ENCODE data around the gene CCDC57.
A peak's percentile ranks its signal among the peaks of the same experiment; 100 is the strongest.

Gene CCDC57

GRCh38 chr17:82058230-82058854, 154.3 kb downstream of the CCDC57 start:
- DNase-seq, result no peak

DNA sequence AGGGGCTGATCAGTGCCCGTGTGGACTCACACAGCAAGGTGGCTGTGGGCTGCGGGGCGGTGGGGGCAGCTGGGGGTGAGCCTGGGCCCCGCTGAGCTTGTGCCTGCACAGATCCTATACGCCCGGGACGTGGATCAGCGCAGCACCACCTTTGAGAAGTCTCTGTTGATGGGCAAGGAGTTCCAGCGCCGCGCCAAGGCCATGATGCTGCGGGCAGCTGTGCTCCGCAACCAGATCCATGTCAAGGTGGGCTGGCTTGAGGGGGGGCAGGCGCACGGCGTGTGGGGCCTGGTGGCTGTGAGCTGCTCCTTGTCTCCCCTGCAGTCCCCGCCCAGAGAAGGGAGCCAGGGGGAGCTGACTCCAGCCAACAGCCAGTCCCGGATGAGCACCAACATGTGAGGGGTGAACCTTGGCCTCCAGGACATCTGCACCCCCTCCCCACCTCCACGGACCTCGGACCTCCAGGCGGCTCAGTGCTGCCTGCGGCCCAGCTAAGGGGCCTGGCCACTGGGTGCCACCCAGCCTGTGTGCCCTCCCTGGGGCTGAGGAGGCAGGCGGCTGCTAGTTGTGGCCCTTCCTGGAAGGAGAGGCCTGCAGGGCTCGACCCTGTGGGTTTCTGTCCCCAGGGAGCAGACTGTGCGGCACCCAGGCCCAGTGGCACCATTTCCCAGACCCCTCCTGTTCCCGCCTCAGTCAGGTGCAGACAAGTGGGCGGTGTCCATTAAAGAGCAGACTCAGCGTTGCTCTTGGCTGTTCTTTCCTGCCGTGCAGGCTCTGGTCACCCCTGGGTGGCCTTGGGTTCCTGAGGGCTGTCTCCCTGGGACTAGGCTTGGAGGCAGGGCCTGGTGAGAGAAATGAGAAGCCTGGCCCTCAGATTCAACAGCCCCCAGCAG, 155.7 kb downstream of the CCDC57 start:
- no peak for DNase-seq

GRCh38 chr17:82055965-82056728, 156.5 kb downstream of the CCDC57 start:
- no peak for DNase-seq

DNA sequence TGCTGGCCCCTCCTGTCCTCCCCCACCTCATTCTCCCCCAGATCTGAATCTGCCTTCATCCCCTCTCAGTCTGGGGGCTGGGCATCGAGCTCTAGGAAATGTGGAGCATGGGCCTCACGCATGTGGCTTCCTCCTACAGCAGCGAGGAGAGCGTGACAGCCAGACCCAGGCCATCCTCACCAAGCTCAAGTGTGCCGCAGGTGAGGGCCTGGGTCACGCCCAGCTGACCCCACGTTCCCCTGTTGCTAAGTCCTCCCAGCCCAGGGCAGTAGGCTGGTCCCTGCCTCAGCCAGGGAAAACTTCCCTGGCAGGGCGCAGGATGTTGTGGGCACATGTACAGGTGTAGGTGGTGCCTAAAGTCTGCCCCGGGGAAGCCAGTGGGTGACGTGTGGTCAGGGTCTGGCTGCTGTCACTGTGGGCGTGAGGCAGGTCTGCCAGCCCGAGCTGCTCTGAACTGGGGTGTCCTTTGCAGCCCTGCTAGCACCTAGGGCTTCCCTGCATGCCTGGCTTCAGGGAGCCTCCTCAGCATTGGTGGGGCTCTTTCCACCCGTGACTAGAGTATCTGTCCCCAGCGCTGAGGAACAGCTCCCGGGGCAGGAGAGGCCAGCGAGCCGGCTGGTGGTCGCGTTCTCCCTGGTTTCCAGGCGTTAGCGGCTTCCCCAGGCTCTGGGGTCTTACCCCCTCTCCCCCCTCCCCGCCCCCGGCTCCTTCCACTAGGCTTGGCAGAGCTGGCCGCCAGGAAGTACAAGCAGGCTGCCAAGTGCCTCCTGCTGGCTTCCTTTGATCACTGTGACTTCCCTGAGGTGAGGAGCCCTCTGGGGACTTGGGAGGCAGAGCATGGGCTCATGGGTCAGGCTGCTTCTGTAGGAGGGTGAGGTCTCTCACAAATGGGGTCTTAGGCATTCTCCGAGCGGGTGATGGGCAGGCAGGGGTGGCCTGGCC, 157.3 kb downstream of the CCDC57 start:
- DNase-seq, result no peak

GRCh38 chr17:82054351-82055022, 158.2 kb downstream of the CCDC57 start:
- no peak for DNase-seq

DNA sequence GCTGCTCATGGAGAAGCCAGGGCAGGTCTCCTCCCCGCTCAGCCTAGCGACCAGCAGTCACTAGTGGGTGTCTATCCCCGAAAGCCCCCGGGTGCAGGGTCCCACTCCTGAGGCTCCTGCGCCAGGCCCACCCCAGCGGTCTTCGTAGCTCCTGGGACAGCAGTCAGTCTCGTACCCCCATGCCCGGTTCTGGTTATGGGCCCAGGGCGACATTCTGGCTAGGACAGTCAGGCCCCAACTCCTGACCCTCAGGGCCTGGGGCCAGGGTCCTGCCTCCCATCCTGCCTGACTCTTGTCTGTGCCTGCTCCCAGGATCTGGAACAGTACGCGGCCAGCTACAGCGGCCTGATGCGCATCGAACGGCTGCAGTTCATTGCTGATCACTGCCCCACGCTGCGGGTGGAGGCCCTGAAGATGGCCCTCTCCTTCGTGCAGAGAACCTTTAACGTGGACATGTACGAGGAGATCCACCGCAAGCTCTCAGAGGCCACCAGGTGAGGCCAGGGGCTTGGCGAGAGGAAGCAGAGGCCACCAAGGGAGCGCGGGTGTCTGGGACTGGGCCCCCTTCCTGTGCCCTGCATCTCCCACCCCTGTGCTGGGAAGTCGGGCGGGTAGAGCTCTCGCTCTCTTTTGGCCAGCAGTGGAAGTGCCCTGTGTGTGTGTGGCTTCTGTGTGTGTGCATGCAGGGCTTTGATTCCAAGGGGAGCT, 158.9 kb downstream of the CCDC57 start:
- DNase-seq, result no peak

DNA sequence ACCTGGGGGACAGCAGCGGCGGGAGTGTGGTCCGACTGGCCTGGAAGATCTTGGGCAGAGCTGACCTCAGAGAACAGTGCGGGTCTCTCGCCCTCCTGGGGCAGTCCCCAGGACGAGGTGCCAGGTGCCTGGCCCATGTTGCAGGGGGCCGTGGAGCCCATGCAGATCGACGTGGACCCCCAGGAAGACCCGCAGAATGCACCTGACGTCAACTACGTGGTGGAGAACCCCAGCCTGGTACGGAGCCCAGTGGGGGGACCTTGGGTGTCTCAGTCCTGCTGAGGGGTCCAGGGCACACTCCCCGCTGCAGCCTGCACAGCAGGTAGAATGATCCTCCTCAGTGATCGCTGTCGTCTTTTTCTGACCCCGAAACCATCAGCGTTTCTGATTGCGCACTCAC, 159.5 kb downstream of the CCDC57 start:
- DNase-seq, result no peak

- no peak for DNase-seq
These were observed 160.0 kb downstream of the CCDC57 start for GRCh38 chr17:82052638-82053059.

- peak; percentile 83 for DNase-seq
These were observed 160.6 kb downstream of the CCDC57 start, which contains the start of the genes GPS1 and RFNG for GRCh38 chr17:82051776-82052637. Gene GPS1 (plus strand): TSS chr17:82051898. CDS start chr17:82051932, 34 bp downstream. Gene RFNG (minus strand): TSS chr17:82051811. CDS start chr17:82051766, 45 bp downstream.

All from activated CD4-positive, alpha-beta T cell treated with anti-CD3 and anti-CD28 coated beads, Interleukin-10, Interleukin-2, amounts not matched to agents 100 ng/mL and 50 ng/mL, durations not matched to agents 16 hours and 8 hours (primary cell).